ENCODE data around the gene TAF3.

DNA sequence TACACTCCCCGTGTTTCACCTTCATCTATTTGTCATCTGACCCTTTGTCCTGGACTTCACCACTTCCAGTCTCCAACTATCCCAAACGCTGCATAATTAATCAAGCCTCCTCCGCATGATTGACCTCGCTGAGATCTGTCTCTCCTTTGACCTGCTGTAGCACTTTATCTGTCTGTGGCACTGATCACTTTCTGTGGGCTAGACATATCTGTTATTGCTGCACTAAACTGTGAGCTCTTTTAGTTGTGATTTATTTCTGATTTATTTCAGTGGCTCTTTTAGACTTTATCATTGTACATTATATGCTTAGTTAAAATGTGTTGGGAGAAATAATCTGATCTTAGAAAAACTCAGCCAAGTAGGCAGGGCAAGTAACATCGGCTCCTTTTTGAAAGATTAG is 144.3 kb downstream of the TAF3 start:
- TF ChIP-seq, protein P1, sequence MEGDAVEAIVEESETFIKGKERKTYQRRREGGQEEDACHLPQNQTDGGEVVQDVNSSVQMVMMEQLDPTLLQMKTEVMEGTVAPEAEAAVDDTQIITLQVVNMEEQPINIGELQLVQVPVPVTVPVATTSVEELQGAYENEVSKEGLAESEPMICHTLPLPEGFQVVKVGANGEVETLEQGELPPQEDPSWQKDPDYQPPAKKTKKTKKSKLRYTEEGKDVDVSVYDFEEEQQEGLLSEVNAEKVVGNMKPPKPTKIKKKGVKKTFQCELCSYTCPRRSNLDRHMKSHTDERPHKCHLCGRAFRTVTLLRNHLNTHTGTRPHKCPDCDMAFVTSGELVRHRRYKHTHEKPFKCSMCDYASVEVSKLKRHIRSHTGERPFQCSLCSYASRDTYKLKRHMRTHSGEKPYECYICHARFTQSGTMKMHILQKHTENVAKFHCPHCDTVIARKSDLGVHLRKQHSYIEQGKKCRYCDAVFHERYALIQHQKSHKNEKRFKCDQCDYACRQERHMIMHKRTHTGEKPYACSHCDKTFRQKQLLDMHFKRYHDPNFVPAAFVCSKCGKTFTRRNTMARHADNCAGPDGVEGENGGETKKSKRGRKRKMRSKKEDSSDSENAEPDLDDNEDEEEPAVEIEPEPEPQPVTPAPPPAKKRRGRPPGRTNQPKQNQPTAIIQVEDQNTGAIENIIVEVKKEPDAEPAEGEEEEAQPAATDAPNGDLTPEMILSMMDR (IDR thresholded peaks at IDR 0.05): no peak
- TF ChIP-seq POLR2A (IDR thresholded peaks at IDR 0.05): no peak

Measured in breast epithelium (tissue), 3 donors.